Loucy (cell line): ENCODE data around the gene KCNT2.

ENCODE experiments used
- CTCF ChIP-seq: fragments of 200-600 bp; sonication (generic); conservative IDR thresholded peaks from 2 replicates; pipeline ENCODE4 v1.5.1; 2014; ENCODE audit warnings: mild to moderate bottlenecking, antibody characterized with exemption, low read length
- EZH2phosphoT487 ChIP-seq: fragments of 200-600 bp; IDR thresholded peaks from 2 replicates; pipeline ENCODE4 v1.6.1; 2018; ENCODE audit warnings: antibody characterized with exemption, mild to moderate bottlenecking, moderate library complexity, borderline replicate concordance

- TF ChIP-seq CTCF (no peak), EZH2phosphoT487 (no peak)
These were observed 97.8 kb downstream of the KCNT2 start for GRCh38 chr1:196510451-196510850.
